Mononuclear cell (primary cell): ENCODE data around the gene MEF2D. TPM values are rescaled to one million over a fixed set of nuclear protein-coding genes. Genes with fewer than 3 reads are reported as not detected.

Experiments used
- H3K27me3 ChIP-seq: 2 replicates; pipeline ENCODE4 v1.6.0; 2011; ENCODE audit warnings: low read length, control low read depth; ENCODE audit not compliant: insufficient read depth
- H3K4me1 ChIP-seq: 2 replicates; pipeline ENCODE4 v1.5.1; 2011; ENCODE audit warnings: mild to moderate bottlenecking, low read length, control low read depth; ENCODE audit not compliant: insufficient read depth
- H3K4me3 ChIP-seq: 2 replicates; pipeline ENCODE4 v1.5.1; 2011; ENCODE audit warnings: mild to moderate bottlenecking, low read length, moderate library complexity
- H3K9me3 ChIP-seq: 2 replicates; pipeline ENCODE4 v1.5.1; 2011; ENCODE audit warnings: low read depth, mild to moderate bottlenecking, control low read depth, low read length
- total RNA-seq: library from RNA; depleted of rRNA; stranded (reverse); fragments of >200 nt; gene quantifications from one replicate; pipeline ENCODE4 v1.2.3, GENCODE V29; 2012

The MEF2D gene
- total RNA-seq, 1 donor: 52.7 TPM

DNA sequence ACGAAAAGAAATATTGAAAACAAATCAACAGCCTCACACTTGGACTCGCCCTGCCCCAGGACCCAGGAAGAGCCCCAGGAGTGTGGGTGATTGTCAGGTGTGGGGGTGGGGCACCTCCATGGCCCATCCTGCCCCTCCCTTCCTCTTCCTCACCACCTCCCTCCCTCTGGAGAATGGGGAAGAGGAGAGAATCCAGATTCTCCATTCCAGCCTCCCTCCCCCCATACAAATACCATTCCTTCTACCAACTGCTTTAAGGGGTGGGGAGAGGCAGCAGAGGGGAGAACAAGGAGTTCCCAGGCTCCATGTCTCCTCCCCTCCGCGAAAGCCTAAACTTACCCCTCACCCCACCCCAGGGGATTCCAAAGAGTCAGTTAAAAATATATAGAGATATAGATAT lies 36.7 kb downstream of the MEF2D start:
- Histone ChIP-seq H3K27me3 (no peaks in the 10 kb centered on the region), H3K4me3 (no peak overlapping the region), H3K4me1 (no peaks in the 10 kb centered on the region), H3K9me3 (no peaks in the 10 kb centered on the region)

DNA sequence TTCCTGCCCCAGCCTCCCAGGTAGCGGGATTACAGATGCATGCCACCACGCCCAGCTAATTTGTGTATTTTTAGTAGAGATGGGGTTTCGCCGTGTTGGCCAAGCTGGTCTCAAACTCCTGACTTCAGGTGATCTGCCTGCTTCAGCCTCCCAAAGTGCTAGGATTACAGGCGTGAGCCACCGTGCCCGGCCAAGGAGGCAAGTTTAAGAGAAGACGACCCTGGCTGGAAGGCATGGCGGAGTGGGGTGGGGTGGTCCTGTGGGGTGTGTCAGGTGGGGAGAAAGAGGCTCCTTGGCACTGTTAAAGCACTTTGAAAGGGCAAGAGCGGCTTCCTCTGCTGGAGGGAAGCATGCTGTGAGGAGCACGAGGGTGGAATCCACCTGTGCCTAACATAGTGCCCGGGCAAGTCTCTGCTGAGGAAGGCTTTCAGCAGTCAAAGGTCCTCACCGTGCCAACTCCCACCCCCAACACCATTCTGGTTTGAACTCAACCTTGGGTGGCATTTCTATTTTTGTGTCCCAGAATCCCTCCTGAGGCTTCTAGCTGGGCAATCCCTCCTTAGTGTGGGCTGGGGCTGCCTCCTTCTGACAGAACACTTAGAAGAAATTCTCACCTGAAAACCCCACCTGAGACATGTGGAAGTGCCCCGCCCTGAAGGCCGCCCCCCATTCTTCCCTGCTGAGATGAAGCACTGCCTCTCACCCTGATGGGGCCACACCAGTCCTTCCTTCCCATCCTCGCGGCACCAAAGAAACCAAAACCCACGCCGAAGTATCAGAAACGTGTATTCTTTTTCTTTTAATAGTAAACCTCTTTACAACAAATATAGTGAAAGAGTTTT lies 37.4 kb downstream of the MEF2D start:
- Histone ChIP-seq H3K9me3 (no peaks in the 10 kb centered on the region), H3K4me1 (no peaks in the 10 kb centered on the region), H3K27me3 (no peaks in the 10 kb centered on the region), H3K4me3 (no peak overlapping the region)

DNA sequence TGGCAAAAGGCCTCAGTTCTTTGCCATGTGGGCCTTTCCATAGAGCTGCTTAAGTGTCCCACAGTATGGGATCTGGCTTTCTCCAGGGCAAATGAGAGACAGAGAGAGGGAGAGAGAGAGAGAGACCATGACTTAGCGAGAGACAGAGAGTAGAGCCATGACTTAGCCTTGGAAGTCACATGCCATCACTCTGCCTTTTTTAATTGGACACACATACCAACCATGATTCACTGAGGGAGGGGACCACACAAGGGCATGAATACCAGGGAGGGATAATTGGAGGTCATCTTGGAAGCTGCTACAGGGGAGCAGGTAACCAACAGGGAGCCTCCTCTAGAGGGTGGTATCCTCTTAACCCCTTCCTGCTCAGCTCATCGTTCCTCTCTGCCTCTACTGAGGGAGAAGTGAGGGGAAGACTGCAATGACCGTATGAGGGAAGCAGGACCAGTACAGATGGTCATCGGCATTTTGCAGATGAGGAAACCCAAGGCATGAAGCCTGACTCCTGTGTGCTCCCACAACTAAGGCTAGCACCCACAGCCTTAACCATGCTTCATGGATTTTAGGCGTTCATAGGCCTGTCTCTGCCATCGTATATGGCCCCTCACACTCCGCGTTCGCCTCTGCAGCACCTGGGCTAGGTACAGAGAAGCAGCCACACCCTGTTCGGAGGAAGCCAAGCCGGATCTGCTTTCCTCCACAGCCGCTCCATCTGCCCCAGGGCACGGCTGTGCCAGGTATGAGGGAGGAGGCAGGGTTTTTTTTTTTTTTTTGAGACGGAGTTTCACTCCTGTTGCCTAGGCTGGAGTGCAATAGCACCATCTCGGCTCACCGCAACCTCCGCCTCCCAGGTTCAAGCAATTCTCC lies 38.6 kb downstream of the MEF2D start:
- no peaks in the 10 kb centered on the region for H3K27me3 ChIP-seq
- peaks cover 5% of the 10 kb centered on the region for H3K4me1 ChIP-seq
- H3K4me3 ChIP-seq: no peak overlapping the region
- H3K9me3 ChIP-seq: no peaks in the 10 kb centered on the region

DNA sequence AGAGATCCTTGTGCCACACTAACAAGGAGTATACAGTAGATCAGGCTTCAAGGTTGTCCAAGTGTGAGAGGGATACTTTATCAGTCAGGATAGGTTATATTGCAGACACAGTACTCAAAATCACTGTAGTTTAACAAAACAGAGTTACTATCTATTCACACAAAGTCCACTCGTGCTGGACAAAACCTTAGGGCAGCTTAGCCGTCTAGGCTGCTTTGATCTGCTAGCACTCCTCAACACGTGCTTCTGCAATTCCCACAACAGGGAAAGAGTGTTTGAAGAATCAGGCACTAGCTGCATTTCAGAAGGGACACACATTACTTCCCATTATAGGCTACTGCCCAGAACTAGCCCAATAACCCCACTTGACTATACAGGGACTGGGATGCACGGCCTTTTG lies 39.5 kb downstream of the MEF2D start:
- Histone ChIP-seq H3K4me3 (no peak overlapping the region), H3K4me1 (peaks cover 8% of the 10 kb centered on the region), H3K27me3 (no peaks in the 10 kb centered on the region), H3K9me3 (no peaks in the 10 kb centered on the region)

DNA sequence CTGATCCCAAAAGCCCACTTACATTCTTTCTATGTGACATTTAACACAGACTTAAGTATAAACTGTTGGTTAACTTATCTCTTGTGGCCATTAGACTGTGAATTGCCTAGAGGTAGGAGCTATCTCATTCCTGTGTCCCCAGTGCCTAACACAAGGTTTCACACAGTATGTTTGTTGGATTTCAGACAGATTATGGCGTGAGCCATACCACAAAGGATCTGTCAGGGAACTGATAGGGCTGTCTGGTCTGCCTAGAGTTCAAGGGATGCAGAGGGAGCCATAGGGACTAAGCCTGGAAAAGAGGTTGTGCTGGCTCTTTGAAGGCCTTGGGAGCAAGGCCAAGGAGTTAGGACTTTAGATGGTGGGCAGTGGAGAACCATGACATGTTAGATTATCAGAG lies 40.0 kb downstream of the MEF2D start:
- Histone ChIP-seq H3K27me3 (no peaks in the 10 kb centered on the region), H3K4me3 (no peak overlapping the region), H3K4me1 (peaks cover 9% of the 10 kb centered on the region), H3K9me3 (no peaks in the 10 kb centered on the region)

DNA sequence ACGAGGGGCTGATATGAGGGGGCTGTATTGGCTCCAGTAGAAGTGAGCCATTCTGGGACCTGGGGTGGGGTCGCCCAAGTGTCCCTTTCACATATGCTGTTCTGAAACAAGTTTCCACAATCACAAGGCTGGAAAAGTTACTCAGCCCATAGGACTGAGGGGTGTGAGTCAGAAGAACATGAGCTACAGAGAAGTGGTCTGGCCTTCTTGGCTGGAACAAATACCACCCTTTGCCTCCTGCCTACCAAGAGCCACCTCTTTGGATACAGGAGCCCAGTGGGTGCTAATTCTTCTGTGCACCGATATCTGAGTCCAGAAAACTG lies 42.4 kb downstream of the MEF2D start:
- Histone ChIP-seq H3K9me3 (no peaks in the 10 kb centered on the region), H3K27me3 (no peaks in the 10 kb centered on the region), H3K4me1 (peaks cover 15% of the 10 kb centered on the region), H3K4me3 (no peak overlapping the region)

DNA sequence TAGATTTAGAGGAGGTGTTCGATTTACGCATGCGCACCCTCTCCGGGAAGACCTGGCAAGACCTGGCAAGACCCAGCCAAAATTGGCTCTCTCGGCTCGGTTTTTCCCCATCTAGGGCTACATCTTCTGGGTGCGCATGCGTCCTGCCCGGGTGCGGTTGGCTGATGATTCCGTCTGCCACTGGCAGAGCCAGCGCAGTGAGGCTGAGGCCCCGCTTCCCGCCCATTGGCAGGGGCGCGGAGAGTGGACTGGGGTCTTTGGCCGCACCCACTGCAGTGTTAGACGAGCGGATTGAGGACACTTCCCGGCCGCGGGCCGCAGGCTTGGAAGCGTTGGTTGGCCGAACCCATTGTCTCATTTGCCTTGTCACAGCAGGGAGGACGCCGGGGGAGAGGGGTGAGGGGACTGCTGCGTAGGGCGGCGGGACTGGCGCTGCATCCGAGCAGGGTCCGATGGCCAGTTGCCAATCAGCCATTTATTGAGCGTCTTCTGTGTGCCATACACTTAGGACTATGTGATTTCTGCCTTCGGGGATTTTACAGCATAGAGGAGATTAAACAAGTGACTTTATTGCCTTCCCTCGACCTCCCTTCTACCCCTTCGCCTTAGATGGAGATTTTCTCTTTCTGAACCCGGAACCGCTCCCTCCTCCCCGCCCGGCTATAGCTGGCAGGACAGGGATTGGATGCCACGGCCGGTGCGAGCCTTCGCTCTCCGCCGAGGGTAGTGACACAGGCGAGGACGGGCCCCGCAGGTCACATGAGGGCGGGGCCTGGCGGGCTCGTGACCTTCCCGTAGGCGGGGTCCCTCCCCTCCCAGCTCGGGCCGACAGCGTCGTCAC lies 43.7 kb downstream of the MEF2D start:
- Histone ChIP-seq H3K9me3 (no peaks in the 10 kb centered on the region), H3K4me1 (peaks cover 27% of the 10 kb centered on the region), H3K4me3 (peak overlapping the region; percentile 63), H3K27me3 (no peaks in the 10 kb centered on the region)

DNA sequence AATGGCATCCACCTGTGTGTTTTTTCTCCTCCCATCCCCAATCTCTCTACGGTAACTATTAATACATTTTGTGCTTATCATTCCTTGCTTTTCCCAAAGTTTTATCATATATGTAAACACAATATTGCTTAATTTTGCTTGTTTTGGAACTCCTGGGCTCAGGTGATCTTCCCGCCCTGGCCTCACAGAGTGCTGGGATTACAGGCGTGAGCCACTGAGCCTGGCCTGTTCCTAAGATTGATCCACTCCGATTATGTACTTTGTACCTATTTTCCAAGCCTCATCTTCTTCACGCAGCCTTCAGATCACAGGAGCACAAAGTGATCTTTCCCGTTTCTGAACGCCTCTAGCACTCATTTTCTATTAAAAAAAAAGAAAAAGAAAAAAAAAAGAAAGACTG lies 45.2 kb downstream of the MEF2D start:
- Histone ChIP-seq H3K27me3 (no peaks in the 10 kb centered on the region), H3K9me3 (no peaks in the 10 kb centered on the region), H3K4me3 (no peak overlapping the region), H3K4me1 (peaks cover 31% of the 10 kb centered on the region)

DNA sequence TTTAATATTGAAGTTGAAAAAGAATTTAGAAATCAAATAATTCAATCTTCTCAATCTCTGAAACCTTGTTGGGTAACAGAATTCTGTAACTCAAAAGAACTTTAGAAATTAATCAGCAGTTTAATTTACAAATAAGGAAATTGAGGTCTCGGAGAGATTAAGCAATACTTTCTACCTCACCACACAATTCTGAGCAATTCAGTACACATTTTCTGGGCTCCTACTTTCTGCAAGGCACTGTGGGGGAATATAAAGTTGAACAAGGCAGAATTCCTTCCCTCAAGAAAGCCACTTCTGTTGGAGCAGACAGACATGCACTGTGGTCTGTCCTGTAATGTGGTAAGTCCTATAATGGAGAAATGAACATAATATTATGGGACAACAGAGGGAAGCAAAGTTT lies 47.7 kb downstream of the MEF2D start:
- H3K27me3 ChIP-seq: peaks cover 2% of the 10 kb centered on the region
- no peak overlapping the region for H3K4me3 ChIP-seq
- H3K9me3 ChIP-seq: no peaks in the 10 kb centered on the region
- peaks cover 30% of the 10 kb centered on the region for H3K4me1 ChIP-seq

DNA sequence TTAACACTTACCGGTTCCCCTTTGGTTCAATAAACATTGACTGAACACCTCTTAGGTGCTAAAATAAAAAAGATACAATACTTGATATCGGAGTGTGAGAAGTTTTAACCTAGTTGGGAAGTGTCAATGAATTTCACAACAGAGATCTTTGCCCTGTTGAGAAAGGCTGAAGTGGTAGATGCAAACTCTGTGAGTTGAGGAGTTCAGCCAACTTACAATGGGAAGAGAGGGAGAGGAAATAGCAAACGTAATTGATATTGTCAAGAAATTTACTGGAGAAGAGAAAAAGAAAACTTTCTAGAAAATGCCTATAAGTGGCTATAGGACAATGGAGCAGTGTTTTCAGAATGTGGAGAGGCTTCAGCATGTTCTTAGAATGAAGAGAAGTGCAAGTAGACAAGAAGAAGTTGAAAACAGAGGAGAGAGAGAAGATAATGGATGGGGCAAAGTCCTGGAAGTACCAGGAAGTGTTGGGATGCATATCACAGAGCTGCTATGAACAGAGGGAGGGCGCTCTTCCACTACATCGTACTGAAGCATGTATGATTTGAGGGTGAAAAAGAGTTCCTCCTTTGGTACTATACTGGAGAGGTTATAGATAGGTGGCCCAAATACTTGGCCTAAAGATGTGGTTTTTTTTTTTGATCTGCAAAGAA lies 48.9 kb downstream of the MEF2D start:
- Histone ChIP-seq H3K4me1 (peaks cover 26% of the 10 kb centered on the region), H3K27me3 (peaks cover 4% of the 10 kb centered on the region), H3K9me3 (no peaks in the 10 kb centered on the region), H3K4me3 (no peak overlapping the region)

DNA sequence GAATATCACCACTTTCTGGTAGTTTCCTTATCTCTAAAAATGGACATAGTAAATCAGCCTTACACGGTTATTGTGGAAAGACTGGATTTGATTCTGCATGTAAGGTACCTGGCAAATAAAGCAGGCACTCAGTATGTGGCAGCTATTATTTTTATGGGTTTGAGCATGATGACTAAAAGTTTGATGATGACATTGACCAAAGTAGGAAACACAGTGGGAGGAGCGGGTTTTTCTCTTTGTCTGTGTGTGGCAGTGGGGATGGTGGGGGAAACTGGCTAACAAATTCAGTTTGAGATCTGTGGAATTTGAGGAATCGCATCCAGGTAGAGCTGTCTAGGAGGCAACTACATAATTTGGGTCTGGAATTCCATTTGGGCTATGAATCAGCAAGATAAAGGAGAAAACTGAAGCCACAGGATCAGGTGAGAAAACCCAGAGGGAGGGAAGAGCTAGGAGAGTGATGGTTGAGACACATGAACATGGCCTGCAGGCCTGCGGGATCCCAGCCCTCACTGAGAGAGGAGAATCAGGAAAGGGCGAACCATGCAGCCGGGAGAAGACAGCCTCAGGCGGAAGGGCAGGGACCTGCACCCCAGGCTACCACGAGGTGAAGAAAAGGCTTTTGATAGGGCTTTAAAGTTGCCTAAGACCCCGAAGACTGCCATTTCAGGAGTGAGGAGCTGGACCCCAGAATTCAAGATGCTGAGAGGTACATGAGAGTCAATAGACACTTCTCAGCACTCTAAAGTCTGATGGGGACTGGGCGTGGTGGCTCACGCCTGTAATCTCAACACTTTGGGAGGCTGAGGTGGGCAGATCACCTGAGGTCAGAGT lies 52.2 kb downstream of the MEF2D start:
- Histone ChIP-seq H3K27me3 (peaks cover 26% of the 10 kb centered on the region), H3K4me1 (peaks cover 26% of the 10 kb centered on the region), H3K4me3 (no peak overlapping the region)

DNA sequence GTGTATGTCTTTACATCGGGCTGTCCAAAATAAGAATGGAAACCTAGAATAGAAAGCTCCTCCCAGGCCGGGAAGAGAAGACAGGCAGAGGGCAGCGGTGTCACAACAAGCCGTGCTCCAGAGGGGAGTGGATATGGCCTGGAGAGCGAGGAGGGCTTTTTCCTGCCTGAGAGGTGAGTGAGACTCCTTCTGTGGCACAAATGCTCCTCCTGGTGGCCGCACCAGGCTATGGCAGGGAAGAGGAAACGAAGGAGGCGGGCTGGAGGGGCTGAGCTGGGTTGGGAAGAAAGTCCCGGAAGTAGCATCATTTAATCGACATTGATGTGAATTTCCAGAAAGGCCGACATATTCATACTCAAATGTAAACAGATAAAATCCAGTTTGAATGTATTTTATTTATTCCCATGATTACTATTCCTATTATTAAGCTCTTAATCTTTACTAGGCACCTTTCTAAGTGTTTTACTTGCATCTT lies 54.7 kb downstream of the MEF2D start:
- H3K4me1 ChIP-seq: peaks cover 8% of the 10 kb centered on the region
- no peaks in the 10 kb centered on the region for H3K9me3 ChIP-seq
- peaks cover 51% of the 10 kb centered on the region for H3K27me3 ChIP-seq
- H3K4me3 ChIP-seq: no peak overlapping the region

More for the DNA sequence above, 52.2 kb downstream of the MEF2D start:
- H3K9me3 ChIP-seq: no peaks in the 10 kb centered on the region

DNA sequence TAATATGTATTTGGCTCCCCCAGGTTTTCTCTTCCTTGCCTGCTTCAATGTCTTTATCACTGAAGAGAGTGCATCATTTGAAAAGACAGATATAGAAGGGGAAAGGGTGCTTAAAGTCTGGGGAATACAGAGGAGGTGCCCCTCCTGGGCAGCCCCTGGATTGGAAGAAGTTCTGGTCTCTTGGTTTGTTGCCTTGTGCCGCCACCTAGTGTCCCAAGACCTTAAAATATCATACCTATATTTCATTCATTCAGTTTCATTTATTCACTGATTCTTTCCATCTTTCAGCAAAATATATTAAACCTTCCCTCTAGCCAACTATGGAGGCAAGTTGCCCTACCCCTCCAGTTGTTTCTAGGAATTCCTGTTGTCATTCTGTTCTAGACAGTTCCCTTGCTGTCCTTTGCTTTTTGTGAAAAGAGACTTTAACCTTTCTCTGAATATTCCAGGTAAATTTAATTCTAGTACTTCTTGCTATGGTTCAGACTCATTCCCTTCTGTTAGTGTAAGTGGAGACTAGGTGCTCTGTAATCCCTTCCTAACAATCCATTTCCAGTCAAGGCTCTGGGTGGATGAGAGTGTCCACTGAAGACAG lies 56.1 kb downstream of the MEF2D start:
- no peaks in the 10 kb centered on the region for H3K9me3 ChIP-seq
- no peak overlapping the region for H3K4me3 ChIP-seq
- peaks cover 64% of the 10 kb centered on the region for H3K27me3 ChIP-seq
- peaks cover 8% of the 10 kb centered on the region for H3K4me1 ChIP-seq
